A549 treated with ZK216348 at 1 μM for 4 hours (cell line): ENCODE results near the gene COQ9. TPM values are rescaled to one million over a fixed set of nuclear protein-coding genes. Genes with fewer than 3 reads are reported as not detected.

Experiments used
- total RNA-seq: library from RNA; stranded (reverse); fragments of 200-300 nt; extraction: Qiagen RNA extraction; gene quantifications from 5 replicates; pipeline ENCODE4 v1.2.3, GENCODE V29; 2022; ENCODE audit warnings: low read depth

The COQ9 gene, protein sequence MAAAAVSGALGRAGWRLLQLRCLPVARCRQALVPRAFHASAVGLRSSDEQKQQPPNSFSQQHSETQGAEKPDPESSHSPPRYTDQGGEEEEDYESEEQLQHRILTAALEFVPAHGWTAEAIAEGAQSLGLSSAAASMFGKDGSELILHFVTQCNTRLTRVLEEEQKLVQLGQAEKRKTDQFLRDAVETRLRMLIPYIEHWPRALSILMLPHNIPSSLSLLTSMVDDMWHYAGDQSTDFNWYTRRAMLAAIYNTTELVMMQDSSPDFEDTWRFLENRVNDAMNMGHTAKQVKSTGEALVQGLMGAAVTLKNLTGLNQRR
- total RNA-seq, result 32.9 to 54.5 TPM (median 50.9 TPM) in 5 replicates

DNA sequence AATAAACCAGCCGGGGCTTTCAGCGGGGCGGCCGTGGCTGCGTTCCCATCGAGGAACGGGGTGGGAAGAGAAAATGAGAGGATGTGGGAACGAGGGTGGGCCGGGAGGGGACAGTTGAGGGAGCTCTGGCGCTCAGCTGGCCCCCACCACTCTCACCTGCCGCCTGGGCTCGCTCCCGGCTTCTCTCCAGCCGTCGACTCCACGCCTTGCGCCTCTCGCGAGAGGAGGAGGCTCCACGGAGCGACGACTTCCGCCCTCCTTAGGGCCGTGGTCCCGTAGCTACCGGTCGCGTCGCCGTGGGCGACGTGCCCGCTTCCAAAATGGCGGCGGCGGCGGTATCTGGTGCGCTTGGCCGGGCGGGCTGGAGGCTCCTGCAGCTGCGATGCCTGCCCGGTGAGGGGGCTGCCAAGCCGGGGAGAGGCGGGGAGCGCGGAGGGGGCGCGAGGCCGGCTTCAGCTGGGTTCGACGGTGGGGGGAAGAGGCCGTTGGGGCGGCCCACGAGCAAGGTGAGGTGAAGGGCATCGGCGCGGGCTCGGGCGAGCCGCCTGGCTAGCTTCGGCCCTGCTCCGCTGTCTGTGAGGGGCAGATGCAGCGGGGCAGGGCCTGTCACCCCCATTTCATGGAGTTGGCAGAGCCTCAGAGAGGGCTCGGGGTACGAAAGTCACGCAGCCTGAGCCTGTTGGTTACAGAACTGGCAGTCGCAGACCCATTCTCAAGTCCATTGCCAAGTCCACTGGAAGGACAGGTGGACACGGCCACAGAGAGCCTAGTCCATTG is at the start of gene COQ9, which contains the start of gene CIAPIN1:
TSS of gene COQ9 (plus strand) at position 294 of the 777 bp plus-strand sequence. CDS start at position 321, 27 bp downstream.
TSS of gene CIAPIN1 (minus strand) at position 200 of the 777 bp plus-strand sequence. CDS start 6,457 bp downstream, outside the sequence.

DNA sequence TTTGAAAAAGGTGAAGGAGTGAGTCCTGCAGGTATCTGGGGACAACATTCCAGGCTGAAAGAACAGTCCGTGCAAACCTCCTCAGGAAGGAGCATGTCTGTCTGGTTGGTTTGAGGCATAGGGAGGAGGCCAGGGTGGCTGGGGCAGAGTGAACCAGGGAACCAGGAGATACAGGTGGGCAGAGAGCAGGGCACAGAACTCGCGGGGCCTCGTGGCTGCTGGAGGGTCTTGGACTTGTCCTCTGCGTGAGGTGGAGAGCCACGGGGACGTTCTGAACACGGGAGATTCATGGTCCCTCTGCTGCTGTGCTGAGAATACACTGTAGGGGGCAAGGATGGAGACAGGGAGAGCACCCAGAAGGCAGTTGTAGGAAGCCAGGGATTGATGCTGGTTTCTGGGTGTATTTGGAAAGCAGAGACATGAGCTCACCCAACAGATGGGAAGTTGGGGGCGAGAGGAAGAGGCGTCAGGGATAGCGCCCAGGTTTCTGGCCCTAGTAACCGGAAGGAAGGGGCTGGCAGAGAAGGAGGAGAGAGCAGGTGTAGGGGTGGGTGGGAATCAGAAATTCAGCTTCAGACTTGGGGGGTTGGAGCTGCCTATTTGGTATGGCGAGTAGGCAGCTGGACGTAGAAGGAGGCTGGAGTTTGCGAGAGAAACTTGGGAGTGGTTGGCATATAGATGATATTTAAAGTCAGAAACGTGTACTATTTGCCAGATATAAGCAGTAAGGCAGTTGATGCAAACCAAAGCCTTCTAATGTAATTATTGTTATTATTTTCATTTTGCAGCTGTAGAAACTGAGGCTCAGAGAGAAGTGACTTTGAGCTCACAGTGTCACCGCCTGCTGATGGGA is 43.1 kb upstream of the COQ9 start, which contains the start of gene CCL17:
TSS of gene CCL17 (plus strand) at position 803 of the 853 bp plus-strand sequence. CDS start 9,166 bp downstream, outside the sequence.

DNA sequence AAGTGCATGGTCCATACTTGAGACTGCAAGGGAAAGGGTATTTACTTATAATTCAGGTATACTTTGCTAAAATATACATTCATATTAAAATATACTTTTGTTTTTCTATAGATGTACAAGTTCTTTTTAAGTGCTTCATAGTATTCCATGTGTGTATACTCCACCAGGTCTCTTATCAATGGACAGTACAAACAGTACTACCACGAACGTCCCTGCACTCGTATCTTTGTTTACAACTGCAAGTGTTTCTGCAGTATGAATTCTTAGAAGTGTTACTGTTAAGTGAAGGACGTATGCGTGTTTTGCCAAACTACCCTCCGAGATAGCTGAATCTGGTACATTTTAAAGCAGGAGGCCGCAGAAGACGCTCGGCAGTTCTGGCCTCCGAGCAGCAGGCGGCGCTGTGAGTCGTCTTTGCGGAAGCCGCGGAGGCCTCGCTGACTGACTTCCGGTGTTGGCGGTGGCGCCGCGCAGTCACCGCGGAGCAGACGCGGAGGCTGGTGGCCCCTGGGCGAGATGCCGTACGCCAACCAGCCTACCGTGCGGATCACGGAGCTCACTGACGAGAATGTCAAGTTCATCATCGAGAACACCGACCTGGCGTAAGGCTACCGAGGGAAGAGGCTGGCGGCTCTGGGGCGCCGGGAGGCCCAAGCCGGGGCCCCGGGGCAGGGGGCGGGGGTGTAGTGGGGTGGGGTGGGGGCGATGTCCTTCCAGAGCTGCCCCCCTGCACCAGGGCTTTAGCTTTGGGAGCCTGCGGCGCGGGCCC is 15.1 kb downstream of the COQ9 start, which contains the start of gene POLR2C:
TSS of gene POLR2C (plus strand) at position 471 of the 769 bp plus-strand sequence. CDS start at position 517, 46 bp downstream.

DNA sequence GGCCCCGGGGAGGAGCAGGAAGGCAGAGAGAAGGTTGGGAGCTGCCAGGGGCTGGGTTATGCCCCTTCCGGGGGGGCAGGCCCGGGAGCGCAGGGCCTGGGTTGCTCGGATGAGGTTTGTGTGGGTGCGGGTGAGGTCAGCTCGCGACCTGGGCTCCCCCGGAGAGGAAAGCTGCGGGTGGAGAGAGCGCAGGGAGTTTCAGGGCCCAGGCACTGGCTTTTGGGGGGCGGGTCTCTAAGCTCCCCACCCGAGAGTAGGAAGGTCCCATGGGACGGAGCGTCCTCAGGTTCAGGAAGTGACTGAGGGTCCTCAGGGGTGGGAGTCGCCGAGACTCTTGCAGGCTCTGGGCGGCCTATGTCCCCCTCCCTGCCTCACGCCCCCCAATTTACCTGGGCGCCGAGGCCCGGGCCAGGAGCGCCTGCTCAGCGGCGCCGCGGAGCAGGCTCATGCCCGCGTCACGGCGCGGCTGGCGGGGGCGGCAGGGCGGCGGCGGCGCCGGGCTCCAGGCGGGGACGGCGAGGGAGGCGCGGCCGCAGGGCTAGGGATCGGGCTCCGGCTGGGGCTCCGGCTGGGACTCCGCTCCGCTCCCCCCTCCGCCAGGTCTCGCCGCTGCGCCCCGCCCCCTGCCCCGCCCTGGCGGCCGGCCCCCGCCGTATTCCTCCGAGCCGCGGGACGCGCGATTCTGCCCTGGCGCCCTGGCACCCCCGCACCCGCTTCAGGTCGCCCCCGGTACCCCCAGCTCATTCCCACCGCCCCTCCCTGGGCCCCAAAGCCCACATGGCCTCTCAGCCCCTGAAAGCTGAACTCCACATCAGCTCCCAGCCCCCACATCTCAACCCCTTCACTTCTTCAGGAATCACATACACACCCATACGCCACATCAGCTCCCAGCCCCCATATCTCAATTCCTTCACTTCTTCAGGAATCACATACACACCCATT is 38.9 kb downstream of the COQ9 start, which contains the start of gene DOK4:
TSS of gene DOK4 (minus strand) at position 578 of the 942 bp plus-strand sequence. CDS start 6,986 bp downstream, outside the sequence.

Other genes with a start within 250 kb of the COQ9 start
- gene ARL2BP, start 202.2 kb upstream of the COQ9 start, total RNA-seq, result 58.4 to 77.6 TPM (median 74.6 TPM) in 5 replicates
- gene PLLP, start 162.8 kb upstream of the COQ9 start, total RNA-seq, result 1.0 to 1.6 TPM (median 1.1 TPM) in 5 replicates
- gene CCL22, start 88.7 kb upstream of the COQ9 start, total RNA-seq, result 0.05 TPM in 2 of 5 replicates, not detected in the others
- 0.07 to 0.19 TPM (median 0.12 TPM) in 4 of 5 replicates, not detected in the other for gene CX3CL1, start 75.0 kb upstream of the COQ9 start, total RNA-seq
- gene CCL17, start 42.7 kb upstream of the COQ9 start, total RNA-seq, result not detected in 5 replicates
- gene CIAPIN1, start 94 bp upstream of the COQ9 start, total RNA-seq, result 69.4 to 81.7 TPM (median 74.6 TPM) in 5 replicates
- 108 to 134 TPM (median 114 TPM) in 5 replicates for gene POLR2C, start 15.2 kb downstream of the COQ9 start, total RNA-seq
- gene DOK4, start 39.0 kb downstream of the COQ9 start, total RNA-seq, result 26.4 to 50.2 TPM (median 40.8 TPM) in 5 replicates
- 4.2 to 11.8 TPM (median 8.6 TPM) in 5 replicates for gene CCDC102A, start 89.1 kb downstream of the COQ9 start, total RNA-seq
- 0.07 to 0.22 TPM (median 0.17 TPM) in 3 of 5 replicates, not detected in the others for gene ADGRG5, start 95.2 kb downstream of the COQ9 start, total RNA-seq
- gene ADGRG1, start 181.2 kb downstream of the COQ9 start, total RNA-seq, result 101 to 249 TPM (median 188 TPM) in 5 replicates
- gene ADGRG3, start 220.8 kb downstream of the COQ9 start, total RNA-seq, result 0.37 to 0.57 TPM (median 0.49 TPM) in 5 replicates
- 0.19 to 0.48 TPM in 2 of 5 replicates, not detected in the others for gene DRC7, start 247.3 kb downstream of the COQ9 start, total RNA-seq